ENCODE results near the gene INPP5E.

DNA sequence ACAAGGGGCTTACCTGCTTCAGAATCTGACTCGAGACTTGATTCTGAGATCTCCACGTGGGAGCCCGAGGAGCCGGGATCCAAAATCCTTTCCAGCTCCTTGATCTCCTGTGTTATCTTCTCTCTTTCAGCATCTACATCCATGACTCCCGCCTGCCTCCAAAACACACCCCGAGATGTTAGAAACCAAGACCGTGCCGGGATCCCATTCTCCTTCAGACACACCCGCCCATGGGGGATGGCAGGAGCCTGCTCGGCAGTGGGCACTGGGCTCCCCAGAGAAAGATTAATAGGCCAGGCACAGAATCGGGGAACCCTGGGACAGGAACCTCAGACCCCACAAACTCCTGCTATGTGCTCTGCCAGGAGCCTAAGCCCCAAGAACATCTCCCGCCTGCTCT is 41.4 kb downstream of the INPP5E start:
- no peak for TF ChIP-seq EZH2 (IDR thresholded peaks at IDR 0.05; ENCODE audit: insufficient read depth, poor library complexity, severe bottlenecking)
- TF ChIP-seq EZH2phosphoT487 (IDR thresholded peaks at IDR 0.05; ENCODE audit: insufficient read depth, low read depth), result no peak

Data from GM23248 (cell line).